Keratinocyte (primary cell): ENCODE measurements around the gene PAIP2. TPM values are rescaled to one million over a fixed set of nuclear protein-coding genes. Genes with fewer than 3 reads are reported as not detected.

ENCODE experiments used
- DNase-seq: peaks from one replicate; pipeline ENCODE4 v3.0.0-alpha.2; 2011; ENCODE audit warnings: low read depth, missing footprints, low spot score
- FAIRE-seq: peaks from 2 replicates; lab custom pipeline; 2011; peaks lifted over from hg19 to GRCh38; lab: Jason Lieb, UNC
- H2AFZ ChIP-seq: 2 replicates; pipeline ENCODE4 v1.6.0; 2012; ENCODE audit warnings: low read length, control low read depth, inconsistent platforms; ENCODE audit not compliant: control insufficient read depth
- H3K27ac ChIP-seq: 2 replicates; pipeline ENCODE4 v1.5.1; 2011; ENCODE audit warnings: low read length; ENCODE audit not compliant: control insufficient read depth, insufficient read depth
- H3K27me3 ChIP-seq: 3 replicates; pipeline ENCODE4 v1.6.0; 2011; ENCODE audit warnings: low read length; ENCODE audit not compliant: control insufficient read depth, insufficient read depth; ENCODE audit errors: extremely low read depth
- H3K36me3 ChIP-seq, 2 experiments: 2 replicates in 1 of 2; 3 replicates in 1 of 2; pipeline ENCODE4 v1.5.1; 2011; ENCODE audit warnings: low read length in 2 of 2, mild to moderate bottlenecking in 1 of 2; ENCODE audit not compliant: control insufficient read depth in 2 of 2, insufficient read depth in 2 of 2; ENCODE audit errors: extremely low read depth in 1 of 2
- H3K4me1 ChIP-seq: 3 replicates; pipeline ENCODE4 v1.5.1; 2011; ENCODE audit warnings: low read length; ENCODE audit not compliant: control insufficient read depth, insufficient read depth; ENCODE audit errors: extremely low read depth
- H3K4me2 ChIP-seq: 3 replicates; pipeline ENCODE4 v1.6.0; 2011; ENCODE audit warnings: low read depth, low read length; ENCODE audit not compliant: control insufficient read depth, insufficient read depth; ENCODE audit errors: extremely low read depth
- H3K4me3 ChIP-seq, 3 experiments: fragments of 200-600 bp in 1 of 3; sonication (generic) in 1 of 3; 2 replicates in 2 of 3; 3 replicates in 1 of 3; pipeline ENCODE4 v1.5.1; 2011 to 2016; ENCODE audit warnings: low read length in 3 of 3, mild to moderate bottlenecking in 3 of 3, control low read depth in 2 of 3, inconsistent platforms in 1 of 3, low read depth in 1 of 3, mixed read lengths in 1 of 3, mixed run types in 1 of 3, moderate library complexity in 1 of 3; ENCODE audit not compliant: control insufficient read depth in 2 of 3, insufficient read depth in 2 of 3; ENCODE audit errors: extremely low read depth in 1 of 3
- H3K79me2 ChIP-seq: 2 replicates; pipeline ENCODE4 v1.6.0; 2012; ENCODE audit warnings: low read length; ENCODE audit not compliant: control insufficient read depth, insufficient read depth
- H3K9ac ChIP-seq: 3 replicates; pipeline ENCODE4 v1.6.0; 2011; ENCODE audit warnings: low read length; ENCODE audit not compliant: control insufficient read depth, insufficient read depth; ENCODE audit errors: extremely low read depth
- H3K9me1 ChIP-seq: 3 replicates; pipeline ENCODE4 v1.6.0; 2011; ENCODE audit warnings: low read length; ENCODE audit not compliant: control insufficient read depth, insufficient read depth; ENCODE audit errors: extremely low read depth
- H3K9me3 ChIP-seq: 2 replicates; pipeline ENCODE4 v1.5.1; 2012; ENCODE audit warnings: low read depth, low read length; ENCODE audit not compliant: control insufficient read depth
- H4K20me1 ChIP-seq: 3 replicates; pipeline ENCODE4 v1.6.0; 2011; ENCODE audit warnings: low read length; ENCODE audit not compliant: control insufficient read depth, insufficient read depth; ENCODE audit errors: extremely low read depth
- CTCF ChIP-seq, 3 experiments: IDR thresholded peaks in 1 of 3; conservative IDR thresholded peaks in 1 of 3; optimal IDR thresholded peaks in 1 of 3; 2 replicates in 2 of 3; 3 replicates in 1 of 3; pipeline versions ENCODE3 to v1.5.1; 2011; ENCODE audit warnings: low read length in 3 of 3, mild to moderate bottlenecking in 3 of 3, moderate library complexity in 2 of 3, control low read depth in 1 of 3, inconsistent platforms in 1 of 3; ENCODE audit not compliant: insufficient read depth in 2 of 3; ENCODE audit errors: extremely low read depth in 1 of 3
- EZH2 ChIP-seq: IDR thresholded peaks from one replicate; pipeline ENCODE4 v1.6.1; 2012; ENCODE audit warnings: inconsistent platforms, mild to moderate bottlenecking, low read length, moderate library complexity
- dilution Hi-C: fragments of 300-500 bp; cut with MboI; formaldehyde crosslinking; loops from one replicate; pipeline ENCODE4 v1.7.0; 2020; ENCODE audit warnings: low sequenced_read_pairs; ENCODE audit not compliant: extremely low pct_ligation_motif_present
- polyA plus RNA-seq, 5 experiments: library from polyadenylated mRNA; depleted of rRNA in 3 of 5; stranded (reverse) in 3 of 5; stranded (forward) in 1 of 5; unstranded in 1 of 5; fragments of >200 nt; gene quantifications; 1 replicate in 1 of 5; 2 replicates in 3 of 5; 3 replicates in 1 of 5; pipeline versions ENCODE4 v1.2.1 to v1.2.3, GENCODE V29; 2011 to 2012; ENCODE audit warnings: missing spikeins in 2 of 5, low read depth in 1 of 5, low replicate concordance in 1 of 5

Gene PAIP2
- polyA plus RNA-seq, 1 donor (not counting 4 experiments of a cell fraction or from before 2014, with no cell fraction given), result 65.6 TPM

GRCh38 chr5:139379626-139380449, 38.2 kb downstream of the PAIP2 start:
- Histone ChIP-seq H3K9ac (no peak overlapping the region), H3K9me1 (no peaks in the 10 kb centered on the region), H3K36me3 (no peaks in the 10 kb centered on the region), H3K79me2 (no peaks in the 10 kb centered on the region), H4K20me1 (no peaks in the 10 kb centered on the region), H2AFZ (no peak overlapping the region), H3K4me3 (no peak overlapping the region), H3K27ac (no peak overlapping the region), H3K27me3 (no peaks in the 10 kb centered on the region), H3K4me1 (peaks cover 15% of the 10 kb centered on the region), H3K9me3 (no peaks in the 10 kb centered on the region), H3K4me2 (no peak overlapping the region)
- FAIRE-seq (no peak), DNase-seq (no peak)
- TF ChIP-seq EZH2, result no peak
- no peak for TF ChIP-seq CTCF (optimal IDR thresholded peaks at IDR 0.05 in 1 of 3, IDR thresholded peaks at IDR 0.05 in 1 of 3, conservative IDR thresholded peaks at IDR 0.05 in 1 of 3; ENCODE audit: extremely low read depth in 1 of 3, insufficient read depth in 2 of 3, low read length in 3 of 3)
- dilution Hi-C loops, result no loop called here

GRCh38 chr5:139381837-139382761, 40.4 kb downstream of the PAIP2 start:
- no peaks in the 10 kb centered on the region for H3K9me1 ChIP-seq
- no peak overlapping the region for H2AFZ ChIP-seq
- no peaks in the 10 kb centered on the region for H4K20me1 ChIP-seq
- H3K4me3 ChIP-seq, result no peak overlapping the region
- DNase-seq (no peak), FAIRE-seq (no peak)
- dilution Hi-C loops, result no loop called here
- no peaks in the 10 kb centered on the region for H3K36me3 ChIP-seq
- no peaks in the 10 kb centered on the region for H3K79me2 ChIP-seq
- H3K4me1 ChIP-seq, result peaks cover 32% of the 10 kb centered on the region
- H3K4me2 ChIP-seq, result no peak overlapping the region
- H3K9me3 ChIP-seq, result no peaks in the 10 kb centered on the region
- H3K9ac ChIP-seq, result no peak overlapping the region
- no peak overlapping the region for H3K27ac ChIP-seq
- no peaks in the 10 kb centered on the region for H3K27me3 ChIP-seq
- no peak for TF ChIP-seq CTCF (optimal IDR thresholded peaks at IDR 0.05 in 1 of 3, IDR thresholded peaks at IDR 0.05 in 1 of 3, conservative IDR thresholded peaks at IDR 0.05 in 1 of 3; ENCODE audit: extremely low read depth in 1 of 3, insufficient read depth in 2 of 3, low read length in 3 of 3)
- TF ChIP-seq EZH2, result no peak
